BE2C (cell line): ENCODE results near the gene MGAT4B.

Source experiments
- DNase-seq: peaks from one replicate; pipeline ENCODE4 v3.0.0-alpha.2; 2020
- H3K27me3 ChIP-seq: fragments of 250-450 bp; sonication (Bioruptor Pico); 2 replicates; pipeline ENCODE4 v1.5.1; 2020; ENCODE audit warnings: mild to moderate bottlenecking
- H3K36me3 ChIP-seq: fragments of 250-450 bp; sonication (Bioruptor Pico); 2 replicates; pipeline ENCODE4 v1.5.1; 2020; ENCODE audit warnings: mild to moderate bottlenecking
- H3K4me1 ChIP-seq: fragments of 250-450 bp; sonication (Bioruptor Pico); 2 replicates; pipeline ENCODE4 v1.5.1; 2020
- H3K4me3 ChIP-seq: 2 replicates; pipeline ENCODE4 v1.5.1; 2011; ENCODE audit warnings: low read depth, low read length
- H3K9me3 ChIP-seq: fragments of 250-450 bp; sonication (Bioruptor Pico); 2 replicates; pipeline ENCODE4 v1.5.1; 2020
- TF ChIP-seq, protein P1 (sequence below): IDR thresholded peaks from 2 replicates; pipeline ENCODE4 v1.5.1; 2012; ENCODE audit warnings: mild to moderate bottlenecking, low read depth, low read length

Gene MGAT4B

DNA sequence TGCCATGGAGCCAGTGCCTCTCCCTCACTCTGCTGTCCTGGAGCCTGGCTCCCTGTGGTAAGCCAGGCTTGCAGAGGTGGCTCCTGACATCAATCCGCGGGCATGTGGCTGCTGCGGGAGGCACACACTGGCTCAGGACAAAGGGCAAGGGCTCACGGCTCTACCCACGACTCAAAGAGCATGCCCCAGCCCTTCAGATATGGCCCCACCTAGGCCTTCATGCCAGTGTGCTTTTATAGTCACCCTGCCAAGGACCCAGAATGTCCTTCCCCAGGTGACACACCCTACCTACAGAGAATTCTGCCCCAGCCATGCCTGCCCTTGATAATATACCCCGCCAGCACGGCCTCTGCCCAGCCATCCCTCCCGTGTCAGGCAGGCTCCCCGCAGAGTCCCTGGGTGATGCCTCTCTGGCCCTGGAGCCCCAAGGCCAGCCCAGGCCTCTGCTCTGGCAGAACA lies 1.6 kb downstream of the MGAT4B start:
- DNase-seq: no peak

DNA sequence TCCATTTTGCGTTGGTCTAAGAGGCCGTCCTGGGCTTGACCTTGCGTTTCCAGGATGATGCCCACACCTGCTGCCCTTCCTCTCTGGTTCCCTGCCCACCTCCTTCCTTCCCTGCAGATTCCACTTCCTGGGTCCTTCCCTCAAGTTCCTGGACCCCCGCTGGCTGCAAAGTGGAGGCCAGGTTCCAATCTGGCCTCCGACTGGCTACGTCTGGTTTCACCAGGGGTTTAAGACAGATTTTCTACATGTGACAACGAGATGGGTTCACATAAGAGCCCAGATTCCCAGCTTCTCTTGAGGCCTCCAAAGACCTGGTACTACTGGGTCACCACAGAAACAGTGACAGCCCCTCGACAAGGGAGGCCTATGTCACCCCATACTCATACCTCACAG lies 2.1 kb downstream of the MGAT4B start:
- no peaks in the 10 kb centered on the region; the same call in 1 of the 2 replicates for H3K4me1 ChIP-seq
- H3K27me3 ChIP-seq: no peaks in the 10 kb centered on the region
- TF ChIP-seq, protein P1, sequence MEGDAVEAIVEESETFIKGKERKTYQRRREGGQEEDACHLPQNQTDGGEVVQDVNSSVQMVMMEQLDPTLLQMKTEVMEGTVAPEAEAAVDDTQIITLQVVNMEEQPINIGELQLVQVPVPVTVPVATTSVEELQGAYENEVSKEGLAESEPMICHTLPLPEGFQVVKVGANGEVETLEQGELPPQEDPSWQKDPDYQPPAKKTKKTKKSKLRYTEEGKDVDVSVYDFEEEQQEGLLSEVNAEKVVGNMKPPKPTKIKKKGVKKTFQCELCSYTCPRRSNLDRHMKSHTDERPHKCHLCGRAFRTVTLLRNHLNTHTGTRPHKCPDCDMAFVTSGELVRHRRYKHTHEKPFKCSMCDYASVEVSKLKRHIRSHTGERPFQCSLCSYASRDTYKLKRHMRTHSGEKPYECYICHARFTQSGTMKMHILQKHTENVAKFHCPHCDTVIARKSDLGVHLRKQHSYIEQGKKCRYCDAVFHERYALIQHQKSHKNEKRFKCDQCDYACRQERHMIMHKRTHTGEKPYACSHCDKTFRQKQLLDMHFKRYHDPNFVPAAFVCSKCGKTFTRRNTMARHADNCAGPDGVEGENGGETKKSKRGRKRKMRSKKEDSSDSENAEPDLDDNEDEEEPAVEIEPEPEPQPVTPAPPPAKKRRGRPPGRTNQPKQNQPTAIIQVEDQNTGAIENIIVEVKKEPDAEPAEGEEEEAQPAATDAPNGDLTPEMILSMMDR: no peak
- no peaks in the 10 kb centered on the region for H3K9me3 ChIP-seq
- peak overlapping the region; percentile 70; the same call in 1 of the 2 replicates for H3K4me3 ChIP-seq
- peaks cover 2% of the 10 kb centered on the region; the same call in 1 of the 2 replicates for H3K36me3 ChIP-seq
- no peak for DNase-seq

More for the DNA sequence above, 1.6 kb downstream of the MGAT4B start:
- Histone ChIP-seq H3K4me3 (peak overlapping the region; percentile 70), H3K27me3 (no peaks in the 10 kb centered on the region), H3K36me3 (peaks cover 2% of the 10 kb centered on the region; the same call in 1 of the 2 replicates), H3K4me1 (no peaks in the 10 kb centered on the region; the same call in 1 of the 2 replicates), H3K9me3 (no peaks in the 10 kb centered on the region)
- TF ChIP-seq, protein P1: no peak

DNA sequence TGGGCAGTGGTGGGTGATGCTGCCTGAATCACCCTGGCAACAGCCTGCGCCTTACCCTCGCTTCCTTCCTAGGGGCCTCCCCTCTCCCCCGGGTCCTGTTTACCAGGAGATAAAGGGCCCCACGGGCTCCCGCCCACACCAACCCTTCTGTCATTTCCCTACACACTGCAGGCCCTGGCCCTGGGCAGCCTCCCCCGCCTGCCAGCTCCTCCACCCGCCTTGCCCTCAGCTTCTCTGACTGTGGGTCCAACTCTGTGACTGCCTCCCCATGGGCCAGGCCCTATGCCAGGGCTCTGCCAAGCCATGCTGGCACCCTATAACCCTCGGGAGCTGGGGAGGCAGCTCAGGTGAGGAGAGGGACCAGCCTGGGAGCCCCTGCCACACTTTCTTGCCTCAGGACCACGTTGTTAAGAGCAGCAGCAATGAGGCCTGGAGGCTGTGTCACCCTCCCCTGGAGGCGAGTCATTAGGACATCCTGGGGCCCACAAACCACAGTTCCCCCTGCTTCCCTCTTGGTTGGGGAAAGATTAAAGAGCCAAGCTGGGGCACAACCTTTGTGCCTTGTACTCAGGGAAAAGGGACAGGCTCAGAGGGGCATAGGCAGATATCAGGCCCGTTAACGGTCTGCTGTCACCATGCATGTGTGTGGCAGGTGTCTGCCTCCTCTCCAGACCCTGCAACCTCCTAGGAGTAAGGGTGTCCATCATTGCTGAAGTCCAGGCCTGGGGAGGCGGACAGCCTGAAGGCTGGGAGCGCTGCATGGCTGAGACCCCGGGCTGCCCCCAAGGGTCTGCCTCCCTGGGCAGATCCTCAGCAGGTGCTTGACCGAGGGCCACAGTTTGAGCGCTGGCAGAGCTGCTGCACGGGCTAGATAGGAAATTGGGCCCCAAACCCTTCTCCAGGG lies 2.8 kb downstream of the MGAT4B start:
- H3K27me3 ChIP-seq: no peaks in the 10 kb centered on the region
- peaks cover 7% of the 10 kb centered on the region for H3K36me3 ChIP-seq
- no peak overlapping the region for H3K4me3 ChIP-seq
- no peak for DNase-seq
- TF ChIP-seq, protein P1: no peak
- H3K4me1 ChIP-seq: no peaks in the 10 kb centered on the region; the same call in 1 of the 2 replicates
- no peaks in the 10 kb centered on the region for H3K9me3 ChIP-seq

DNA sequence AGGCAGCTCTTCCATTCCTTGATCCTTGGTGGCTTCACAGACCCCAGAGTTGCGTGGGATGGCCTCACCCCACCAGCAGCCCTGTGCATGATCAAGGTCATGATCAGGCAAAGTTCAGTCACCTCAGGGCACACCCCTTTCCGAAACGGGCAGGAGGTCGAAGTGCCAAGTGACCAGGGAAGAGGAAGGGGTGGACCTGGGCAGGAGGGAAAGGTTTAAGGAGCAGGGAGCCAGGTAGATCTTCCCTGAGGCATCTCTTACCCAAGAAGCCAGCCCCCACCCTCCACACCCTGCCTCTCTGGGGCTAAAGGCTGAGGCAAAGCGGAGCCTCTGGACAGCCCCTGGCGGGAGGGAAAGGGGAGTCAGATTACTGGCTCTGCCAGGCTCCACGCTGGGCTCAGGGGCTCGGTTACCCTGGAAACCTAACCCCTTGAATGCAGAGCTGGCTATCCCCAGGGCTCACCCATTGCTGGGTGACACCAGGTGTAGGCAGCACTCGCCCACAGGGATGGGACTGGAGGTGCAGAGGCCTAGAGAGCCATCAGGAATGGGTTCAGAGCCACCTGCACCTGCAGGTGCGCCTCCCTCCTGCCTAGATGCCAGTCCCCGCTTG lies 3.6 kb downstream of the MGAT4B start:
- H3K4me1 ChIP-seq: no peaks in the 10 kb centered on the region; the same call in 1 of the 2 replicates
- TF ChIP-seq, protein P1: no peak
- no peaks in the 10 kb centered on the region for H3K9me3 ChIP-seq
- peaks cover 11% of the 10 kb centered on the region for H3K36me3 ChIP-seq
- no peaks in the 10 kb centered on the region for H3K27me3 ChIP-seq
- no peak overlapping the region for H3K4me3 ChIP-seq
- DNase-seq: no peak

DNA sequence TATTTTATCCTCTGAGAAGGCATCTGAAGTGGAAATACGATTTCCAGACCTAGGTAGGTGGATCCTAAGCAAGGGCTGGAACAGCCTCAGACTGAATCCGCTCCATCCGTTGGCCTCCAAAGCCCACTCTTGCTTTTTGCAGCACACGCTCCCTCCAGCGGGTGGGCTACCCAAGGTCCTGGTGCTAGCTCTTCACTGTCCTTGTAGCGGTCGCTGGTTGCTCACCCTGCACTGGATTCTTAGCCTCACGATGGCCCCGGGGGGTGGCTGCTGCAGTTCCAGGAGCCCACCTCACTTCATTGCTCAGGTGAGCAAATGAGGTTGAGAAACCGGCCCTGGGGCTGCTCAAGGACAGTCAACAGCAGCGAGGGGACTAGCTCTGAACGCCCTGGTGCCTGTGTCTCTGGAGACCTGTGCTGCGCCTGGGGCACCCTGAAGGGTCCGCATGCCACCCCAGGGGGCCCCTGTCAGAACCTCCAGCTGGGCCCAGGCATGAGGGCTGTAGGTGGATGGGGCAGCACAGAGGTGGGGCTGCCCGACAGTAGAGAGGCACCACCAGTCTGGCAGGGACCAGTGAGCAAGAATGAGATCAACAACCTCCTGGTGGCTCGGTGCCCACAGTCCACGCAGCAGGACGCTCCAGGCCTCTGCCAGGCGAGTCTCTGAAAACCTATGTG lies 4.3 kb downstream of the MGAT4B start:
- Histone ChIP-seq H3K36me3 (peaks cover 11% of the 10 kb centered on the region), H3K27me3 (no peaks in the 10 kb centered on the region), H3K9me3 (no peaks in the 10 kb centered on the region), H3K4me1 (no peaks in the 10 kb centered on the region; the same call in 1 of the 2 replicates), H3K4me3 (no peak overlapping the region)
- TF ChIP-seq, protein P1: no peak
- DNase-seq: no peak
